ENCODE measurements around the gene OGA. TPM values are rescaled to one million over a fixed set of nuclear protein-coding genes. Genes with fewer than 3 reads are reported as not detected.

Gene OGA
- total RNA-seq, 1 experiment from 2014 or later: 96.1 TPM

GRCh38 chr10:101840741-101841453 is 22.7 kb upstream of the OGA start:
- intact Hi-C loops (cut with micrococcal nuclease): loop anchor here (1.0 kb wide), 3 partner anchors 48 to 232 kb away; no protein-coding TSS in a partner anchor

GRCh38 chr10:101840102-101840684 is 21.9 kb upstream of the OGA start:
- ChIA-PET POLR2A (interaction anchor here (2.4 kb wide), 1 partner anchor 21 kb away, joined by 16 read pairs; the partner anchor contains the start of gene OGA), CTCF (interaction anchor here (0.6 to 3.5 kb wide), 38 partner anchors 8 to 605 kb away, joined by 3 to 69 read pairs (median 4); partner anchors contain the start of gene HPS6)

More at GRCh38 chr10:101840741-101841453, 22.7 kb upstream of the OGA start:
- Mint-ChIP-seq H3K36me3 (ENCODE audit: insufficient read depth, unreplicated experiment) (peaks cover 18% of the 10 kb centered on the region), H3K9me3 (ENCODE audit: unreplicated experiment) (no peaks in the 10 kb centered on the region), H3K27ac (ENCODE audit: low read depth, unreplicated experiment) (no peak overlapping the region), H3K4me1 (ENCODE audit: insufficient read depth, unreplicated experiment) (peaks cover 15% of the 10 kb centered on the region), H3K27me3 (ENCODE audit: insufficient read depth, unreplicated experiment) (no peaks in the 10 kb centered on the region), H3K4me3 (ENCODE audit: unreplicated experiment) (peak overlapping the region; percentile 57)
- CTCF ChIA-PET: interaction anchor here (0.6 to 3.5 kb wide), 56 partner anchors 9 to 699 kb away, joined by 3 to 69 read pairs (median 4); partner anchors contain the start of gene HPS6
- DNase-seq (ENCODE audit: unreplicated experiment): peak; percentile 79
- TF ChIP-seq CTCF (IDR thresholded peaks at IDR 0.05; ENCODE audit: unreplicated experiment): peak; percentile 85
- BruUV-seq (replicated peaks): no TSS peak
- POLR2A ChIA-PET: interaction anchor here (0.5 to 2.4 kb wide), 2 partner anchors 22 to 259 kb away, joined by 3 to 16 read pairs; partner anchors contain the start of gene OGA

GRCh38 chr10:101839416-101840063 is 21.3 kb upstream of the OGA start:
- ChIA-PET CTCF (interaction anchor here (0.6 to 3.5 kb wide), 12 partner anchors 7 to 289 kb away, joined by 3 to 69 read pairs (median 6); no protein-coding TSS in a partner anchor), POLR2A (interaction anchor here (2.4 kb wide), 1 partner anchor 21 kb away, joined by 16 read pairs; the partner anchor contains the start of gene OGA)
- peak overlapping the region; percentile 57 for H3K4me3 Mint-ChIP-seq (ENCODE audit: unreplicated experiment)
- H3K9me3 Mint-ChIP-seq (ENCODE audit: unreplicated experiment): no peaks in the 10 kb centered on the region
- no peak for TF ChIP-seq CTCF (IDR thresholded peaks at IDR 0.05; ENCODE audit: unreplicated experiment)
- peaks cover 21% of the 10 kb centered on the region for H3K4me1 Mint-ChIP-seq (ENCODE audit: insufficient read depth, unreplicated experiment)
- DNase-seq (ENCODE audit: unreplicated experiment): peak; percentile 56
- H3K27me3 Mint-ChIP-seq (ENCODE audit: insufficient read depth, unreplicated experiment): no peaks in the 10 kb centered on the region
- intact Hi-C loops (cut with micrococcal nuclease): loop anchor here (1.0 kb wide), 3 partner anchors 50 to 234 kb away; no protein-coding TSS in a partner anchor
- H3K36me3 Mint-ChIP-seq (ENCODE audit: insufficient read depth, unreplicated experiment): peaks cover 7% of the 10 kb centered on the region
- BruUV-seq (replicated peaks): no TSS peak
- no peak overlapping the region for H3K27ac Mint-ChIP-seq (ENCODE audit: low read depth, unreplicated experiment)

More at GRCh38 chr10:101840102-101840684, 21.9 kb upstream of the OGA start:
- peak overlapping the region; percentile 57 for H3K4me3 Mint-ChIP-seq (ENCODE audit: unreplicated experiment)
- TF ChIP-seq CTCF (IDR thresholded peaks at IDR 0.05; ENCODE audit: unreplicated experiment): no peak
- intact Hi-C loops (cut with micrococcal nuclease): loop anchor here (1.0 kb wide), 3 partner anchors 49 to 233 kb away; no protein-coding TSS in a partner anchor
- peaks cover 15% of the 10 kb centered on the region for H3K4me1 Mint-ChIP-seq (ENCODE audit: insufficient read depth, unreplicated experiment)
- no TSS peak for BruUV-seq (replicated peaks)
- no peaks in the 10 kb centered on the region for H3K9me3 Mint-ChIP-seq (ENCODE audit: unreplicated experiment)
- H3K27ac Mint-ChIP-seq (ENCODE audit: low read depth, unreplicated experiment): no peak overlapping the region
- DNase-seq (ENCODE audit: unreplicated experiment): peak; percentile 51
- H3K27me3 Mint-ChIP-seq (ENCODE audit: insufficient read depth, unreplicated experiment): no peaks in the 10 kb centered on the region
- H3K36me3 Mint-ChIP-seq (ENCODE audit: insufficient read depth, unreplicated experiment): peaks cover 11% of the 10 kb centered on the region

All from MCF 10A (cell line).